H1 (cell line): Measurements from ENCODE around the gene DGKH. TPM values are rescaled to one million over a fixed set of nuclear protein-coding genes. Genes with fewer than 3 reads are reported as not detected.

Experiments
- CTCF ChIP-seq, 3 experiments: IDR thresholded peaks; 1 replicate in 2 of 3; 2 replicates in 1 of 3; pipeline versions ENCODE4 v1.5.1 to v1.6.1; 2011; ENCODE audit warnings: low read length in 3 of 3, mild to moderate bottlenecking in 3 of 3, inconsistent platforms in 2 of 3, low read depth in 1 of 3, moderate library complexity in 1 of 3; ENCODE audit not compliant: insufficient read depth in 1 of 3; ENCODE audit errors: control extremely low read depth in 1 of 3
- EGR1 ChIP-seq: IDR thresholded peaks from 2 replicates; pipeline ENCODE4 v1.6.1; 2011; ENCODE audit warnings: low read depth, low read length, borderline replicate concordance
- polyA plus RNA-seq, 7 experiments: library from polyadenylated mRNA; depleted of rRNA in 3 of 7; stranded (reverse) in 5 of 7; unstranded in 2 of 7; fragments of >200 nt in 5 of 7; fragments of 200-250 nt in 2 of 7; gene quantifications; 1 replicate in 5 of 7; 2 replicates in 1 of 7; 4 replicates in 1 of 7; pipeline versions ENCODE4 v1.2.1 to v1.2.3, GENCODE V29; 2011 to 2013; ENCODE audit warnings: missing spikeins in 2 of 7, mixed read lengths in 2 of 7
- total RNA-seq: library from RNA; stranded (reverse); fragmentation: NEBNext Ultra II Directional; extraction: Animal tissue kit (Norgen Biotek cat#: 25700); gene quantifications from 2 replicates; pipeline ENCODE4 v1.2.1, GENCODE V29; 2021

Gene DGKH
- total and polyA plus RNA-seq, 2 of the 8 experiments (the other 6 are each of a cell fraction or from before 2014, with no cell fraction given) = 2.1 to 7.9 TPM

- TF ChIP-seq CTCF (IDR thresholded peaks at IDR 0.05; ENCODE audit: control extremely low read depth in 1 of 3, insufficient read depth in 1 of 3, low read depth in 1 of 3, low read length in 3 of 3) (no peak), EGR1 (no peak)
- TF ChIP-seq, all 59 proteins: peak for 0
These were observed 11.7 kb upstream of the DGKH start (continued) for GRCh38 chr13:42036711-42037110.
